B cell (primary cell): Measurements from ENCODE around the gene PLPP4.

Source experiments
- CTCF ChIP-seq: fragments of 200-600 bp; IDR thresholded peaks from one replicate; pipeline ENCODE4 v1.8.0; 2022; ENCODE audit warnings: antibody characterized with exemption, mild to moderate bottlenecking
- EZH2 ChIP-seq: IDR thresholded peaks from 2 replicates; pipeline ENCODE4 v1.6.1; 2012; ENCODE audit warnings: borderline replicate concordance, low read depth, mild to moderate bottlenecking, moderate library complexity, low read length; ENCODE audit not compliant: insufficient read depth, poor library complexity, severe bottlenecking

GRCh38 chr10:120507175-120507574, 50.1 kb downstream of the PLPP4 start:
- no peak for TF ChIP-seq CTCF
- TF ChIP-seq EZH2: no peak
